Stimulated activated CD8-positive, alpha-beta memory T cell treated with anti-CD3 and anti-CD28 coated beads, Interleukin-15, amount 100 ng/mL, for 48 hours (primary cell): Measurements from ENCODE around the gene SPAG17.

Experiments
- DNase-seq, 2 donors: peaks; one replicate each; pipeline ENCODE4 v3.0.0-alpha.2; 2020; ENCODE audit warnings: low read depth in 2 of 2

SPAG17 gene

DNA sequence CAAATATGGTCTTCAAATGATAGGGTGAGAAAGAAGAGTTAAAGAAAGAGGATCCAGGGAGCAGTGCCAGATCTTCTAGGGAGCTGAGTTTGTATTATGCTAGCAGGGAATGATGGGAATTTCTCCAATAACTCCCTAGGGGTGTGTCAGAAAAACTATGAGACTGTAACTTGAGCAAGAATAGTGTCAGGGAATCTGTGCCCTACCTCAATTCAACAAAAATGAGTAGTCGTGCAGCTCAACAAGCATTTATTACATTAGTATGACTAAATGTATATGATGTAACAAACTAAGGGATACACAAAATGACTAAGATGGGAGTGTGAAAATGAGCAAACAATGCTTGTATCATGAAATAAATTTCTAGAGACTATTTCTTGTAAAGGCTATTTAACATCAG is 24.2 kb downstream of the SPAG17 start:
- DNase-seq = no peak

DNA sequence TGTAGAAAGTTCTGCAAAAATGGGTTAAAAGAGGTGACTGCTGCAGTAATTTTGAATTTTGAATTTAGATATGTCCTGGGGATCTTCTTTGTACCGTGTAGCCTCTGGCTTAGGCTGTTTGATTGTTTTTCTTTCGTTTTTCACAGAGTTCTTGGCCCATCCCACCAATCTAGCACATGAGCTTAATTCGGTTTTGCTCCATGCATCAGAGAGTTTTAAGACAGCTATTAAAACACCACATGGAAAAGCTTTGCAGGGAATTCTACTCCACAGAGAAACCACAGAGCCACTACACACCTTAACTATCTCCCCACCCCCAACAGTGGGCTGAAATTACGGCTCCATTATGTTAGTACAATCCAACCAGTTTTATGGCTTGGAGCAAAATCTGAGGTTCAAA is 25.5 kb downstream of the SPAG17 start:
- no peak for DNase-seq

DNA sequence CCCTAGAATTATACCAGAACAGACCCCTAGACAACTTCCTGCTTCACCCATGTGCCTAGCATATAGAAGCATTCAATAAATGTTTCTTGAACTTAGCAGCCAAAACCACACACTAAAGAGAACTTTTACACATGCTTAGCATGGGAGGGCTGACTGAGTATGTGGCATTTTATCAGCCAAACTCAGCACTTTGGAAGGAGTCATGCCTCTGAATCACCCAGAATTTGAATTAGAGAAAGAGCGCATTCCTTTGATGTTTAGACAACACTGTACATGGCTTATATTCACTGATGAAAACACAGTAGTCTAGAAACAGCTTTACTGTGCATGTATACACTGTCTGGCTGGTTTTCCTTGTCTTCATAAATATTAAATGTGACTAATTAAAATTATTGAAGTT is 26.1 kb downstream of the SPAG17 start:
- no peak for DNase-seq

DNA sequence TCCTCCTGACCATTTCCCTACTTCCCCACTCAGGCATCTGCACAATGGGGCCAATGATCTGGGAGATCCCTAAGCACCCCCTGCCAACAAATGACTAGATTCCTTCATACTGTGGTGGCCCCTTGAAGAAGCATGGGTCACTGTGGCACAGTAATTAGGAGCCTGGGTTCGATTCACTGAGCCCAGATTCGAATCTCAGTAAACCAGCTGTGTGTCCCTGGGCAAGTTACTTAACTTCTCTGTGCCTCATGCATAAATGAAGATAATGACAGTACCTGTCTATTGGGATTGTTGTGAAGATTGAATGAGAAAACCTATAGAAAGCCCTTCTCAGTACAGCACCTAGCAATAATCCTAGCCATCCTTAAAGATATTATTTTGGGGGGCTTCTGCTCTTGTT is 27.5 kb downstream of the SPAG17 start:
- DNase-seq = no peak

DNA sequence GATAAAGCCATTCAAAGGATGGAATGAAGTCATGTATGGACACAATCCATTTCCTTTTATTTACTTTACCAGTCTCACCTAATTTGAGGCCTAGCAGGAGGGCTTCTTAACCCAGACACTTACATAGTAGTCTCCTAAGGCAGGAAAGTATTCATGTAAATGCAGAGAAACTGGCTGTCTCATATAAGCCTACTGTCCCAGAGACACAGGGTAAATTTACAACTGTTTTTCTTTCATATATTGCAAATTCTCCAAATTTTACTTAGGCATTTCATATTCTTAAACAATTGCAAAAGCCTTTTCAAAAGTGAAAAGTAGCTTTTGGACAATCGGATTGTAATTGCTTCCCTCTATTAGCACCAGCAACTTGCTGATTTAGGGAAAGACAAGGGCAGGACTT is 29.9 kb downstream of the SPAG17 start:
- DNase-seq = no peak

DNA sequence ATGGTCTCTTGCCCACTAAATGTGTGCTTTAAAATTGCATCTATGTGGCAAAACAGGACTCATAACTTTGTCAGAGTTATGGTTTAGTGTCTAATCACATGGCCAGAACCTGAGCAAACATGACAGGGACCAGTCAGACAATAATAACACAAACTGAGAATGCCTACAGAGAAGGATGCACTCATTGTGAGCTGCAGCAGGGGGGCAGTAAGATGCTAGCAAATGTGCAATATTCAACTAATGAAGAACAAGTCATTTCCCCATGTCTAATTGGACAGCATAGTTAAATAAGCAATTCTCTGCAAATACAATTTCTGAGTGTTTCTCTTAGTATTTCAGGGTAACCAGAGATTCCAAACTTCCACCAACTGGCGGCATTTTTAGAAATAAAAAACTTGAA is 30.8 kb downstream of the SPAG17 start:
- no peak for DNase-seq

DNA sequence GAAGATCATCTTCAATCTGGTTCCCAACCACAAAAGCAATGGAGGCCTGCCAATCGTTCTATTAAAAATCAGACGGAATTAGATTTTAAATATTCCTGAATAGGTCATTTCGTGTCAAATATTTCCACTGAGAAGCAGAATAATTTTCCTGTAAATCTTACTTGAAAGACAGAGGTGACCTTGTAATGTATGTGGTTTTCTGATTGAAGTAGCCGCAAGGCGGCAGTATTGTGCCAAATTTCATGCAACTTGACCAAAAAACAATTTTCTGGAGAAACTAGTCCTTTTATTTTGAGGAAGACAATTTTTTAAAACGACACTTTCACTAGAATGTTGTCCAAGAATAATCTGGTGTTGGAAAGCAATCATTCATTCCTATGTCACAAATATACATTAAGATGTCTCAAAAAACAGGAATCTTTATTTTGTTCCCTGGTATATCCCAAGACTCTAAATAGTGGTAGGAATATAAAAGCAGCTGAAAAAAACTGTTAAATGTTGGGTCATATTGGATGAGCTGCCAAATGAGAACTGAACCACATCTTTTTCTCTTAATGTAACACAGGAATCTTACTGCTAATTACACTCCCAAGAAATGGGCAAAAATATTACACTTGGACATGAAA is 33.6 kb downstream of the SPAG17 start:
- no peak for DNase-seq

DNA sequence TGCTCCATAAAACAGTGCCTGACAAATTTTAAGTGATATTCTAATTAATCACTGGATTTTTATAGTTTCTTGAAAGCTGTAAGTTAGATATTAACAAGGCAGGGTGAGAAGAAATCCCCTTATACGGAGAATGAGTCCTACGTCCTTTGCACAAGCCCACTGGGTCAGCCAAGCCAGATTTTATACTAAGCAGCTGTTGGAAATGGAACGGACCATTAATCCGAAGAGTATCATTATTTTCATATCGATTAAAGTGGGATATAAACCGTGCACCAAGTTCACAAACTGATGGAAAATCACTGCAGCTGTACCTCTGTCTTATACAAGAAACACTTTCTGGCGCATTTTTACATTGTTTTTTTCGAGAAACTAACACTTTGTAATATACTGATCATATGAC is 35.2 kb downstream of the SPAG17 start:
- no peak for DNase-seq

DNA sequence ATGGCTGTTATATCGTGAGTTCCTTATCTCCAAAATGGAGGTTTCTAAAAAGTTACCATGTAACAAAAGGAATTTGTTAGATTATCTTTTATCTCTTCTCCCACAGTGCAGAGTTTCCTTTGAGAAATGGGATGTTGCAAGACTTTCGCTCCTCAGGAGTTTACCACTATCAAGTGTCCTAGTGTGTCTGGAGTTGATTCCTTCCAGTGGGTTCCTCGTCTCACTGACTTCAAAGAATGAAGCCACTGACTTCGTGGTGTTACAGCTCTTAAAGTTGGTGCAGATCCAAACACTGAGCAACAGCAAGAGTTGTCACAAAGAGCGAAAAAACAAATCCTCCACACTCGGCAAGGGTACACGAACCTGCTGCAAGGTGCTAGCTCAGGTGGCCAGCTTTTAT is 37.0 kb downstream of the SPAG17 start:
- DNase-seq = no peak

DNA sequence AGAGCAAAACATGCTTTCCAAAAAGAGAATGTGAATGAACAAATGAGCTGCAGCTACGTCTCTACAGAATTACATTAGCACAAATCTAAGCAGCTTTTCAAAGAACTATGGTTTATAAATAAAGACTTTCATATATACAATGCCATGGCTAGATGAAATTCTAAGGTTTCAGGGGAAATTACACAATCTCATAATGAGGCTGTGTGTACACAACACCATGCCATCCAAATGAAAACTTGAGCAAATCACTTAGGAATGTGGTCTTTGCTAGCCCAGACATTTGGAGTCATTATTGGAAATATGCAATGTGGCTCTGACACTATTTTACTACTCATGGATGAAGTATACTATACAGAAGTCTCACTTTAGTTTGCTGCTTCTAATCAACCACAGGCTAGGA is 37.5 kb downstream of the SPAG17 start:
- no peak for DNase-seq

DNA sequence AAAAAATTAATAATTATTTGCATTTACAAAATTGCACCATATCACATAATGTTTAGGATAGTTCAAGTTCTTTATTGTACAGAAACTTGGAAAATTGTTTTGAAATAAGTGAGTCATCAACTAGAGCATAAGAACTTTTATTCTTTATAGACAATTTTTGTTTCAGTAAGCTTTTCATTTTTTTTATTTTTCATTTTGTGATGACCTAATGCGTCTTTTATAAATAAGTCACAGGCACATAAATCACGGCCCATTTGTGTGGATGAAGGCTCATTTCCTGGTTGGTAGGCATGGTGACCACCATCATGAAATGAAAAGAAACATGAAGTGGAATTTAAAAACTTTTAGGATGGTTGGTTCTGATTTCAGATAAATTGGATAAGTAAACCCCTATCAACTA is 39.3 kb downstream of the SPAG17 start:
- no peak for DNase-seq

DNA sequence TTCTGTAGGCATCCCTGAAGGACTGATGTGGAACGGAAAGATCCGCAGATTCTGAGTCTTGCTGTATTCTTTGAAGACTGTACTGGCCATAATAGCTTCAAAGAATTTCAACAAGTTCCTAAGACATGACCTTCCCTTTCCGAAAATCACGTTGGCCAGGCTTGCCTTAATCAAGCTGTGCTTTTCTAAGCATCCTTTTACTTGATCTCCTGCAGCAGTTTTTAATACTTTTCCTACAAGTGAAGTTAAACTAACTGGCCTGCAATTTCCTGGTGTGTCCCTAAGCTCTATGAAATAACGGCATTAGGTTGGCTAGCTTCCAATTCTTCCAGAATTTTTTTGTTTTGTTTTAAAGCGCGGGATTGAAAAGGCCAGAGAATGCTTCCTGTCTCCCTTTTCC is 40.3 kb downstream of the SPAG17 start:
- no peak for DNase-seq

DNA sequence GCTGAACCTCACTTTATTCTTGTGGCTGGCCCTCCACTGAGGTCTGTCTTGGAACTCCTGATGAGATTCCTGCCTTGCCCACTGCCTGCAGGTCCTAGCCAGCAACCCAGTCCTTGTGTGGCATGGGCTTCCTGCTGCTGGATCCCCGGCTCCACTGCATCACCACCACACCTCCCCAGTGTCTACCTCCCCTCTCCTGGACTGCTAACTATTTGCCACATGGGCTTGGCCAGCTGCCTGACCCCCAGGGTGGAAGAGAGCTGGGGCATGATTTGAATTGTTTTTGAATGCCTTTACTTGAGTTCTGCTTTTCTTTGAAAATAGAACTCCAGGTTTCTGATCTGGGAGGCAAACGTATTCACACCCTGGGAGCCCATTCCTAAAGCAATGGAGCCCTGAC is 41.2 kb downstream of the SPAG17 start:
- DNase-seq = no peak

DNA sequence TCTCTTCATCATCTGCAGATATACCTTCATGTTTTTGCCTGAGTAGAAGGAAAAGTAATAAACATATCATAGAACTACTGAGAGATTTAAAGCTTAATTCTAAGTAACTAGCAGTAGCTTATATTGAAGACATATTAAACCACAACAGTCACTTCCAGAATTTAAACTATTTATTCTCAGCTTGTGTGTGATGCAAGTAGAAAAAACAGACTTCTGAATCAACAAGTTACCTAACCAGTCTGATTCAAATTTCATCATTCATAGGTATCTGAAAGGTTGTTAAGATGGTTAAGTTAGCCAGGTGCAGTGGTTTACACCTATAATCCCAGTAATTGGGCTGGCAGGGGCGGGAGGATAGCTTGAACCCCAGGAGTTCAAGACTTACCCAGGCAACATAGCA is 41.9 kb downstream of the SPAG17 start:
- no peak for DNase-seq

DNA sequence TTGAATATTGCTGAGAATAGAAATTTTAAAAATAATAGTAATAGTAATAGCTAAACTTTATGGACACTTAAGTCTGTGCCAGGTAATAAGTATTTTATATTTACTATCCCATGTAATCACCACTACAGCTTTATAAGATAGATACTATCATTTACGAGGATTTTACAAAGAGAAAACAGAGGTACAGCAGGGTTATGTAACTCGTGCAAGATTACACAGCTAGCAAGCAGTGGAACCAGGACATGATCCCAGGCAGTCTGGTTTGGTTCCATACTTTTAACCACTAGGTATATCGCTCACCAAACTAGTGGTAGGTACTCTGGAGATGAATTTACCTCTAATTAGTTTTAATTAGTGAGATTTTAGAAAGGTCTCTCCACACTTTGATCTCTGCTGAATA is 42.5 kb downstream of the SPAG17 start:
- no peak for DNase-seq

DNA sequence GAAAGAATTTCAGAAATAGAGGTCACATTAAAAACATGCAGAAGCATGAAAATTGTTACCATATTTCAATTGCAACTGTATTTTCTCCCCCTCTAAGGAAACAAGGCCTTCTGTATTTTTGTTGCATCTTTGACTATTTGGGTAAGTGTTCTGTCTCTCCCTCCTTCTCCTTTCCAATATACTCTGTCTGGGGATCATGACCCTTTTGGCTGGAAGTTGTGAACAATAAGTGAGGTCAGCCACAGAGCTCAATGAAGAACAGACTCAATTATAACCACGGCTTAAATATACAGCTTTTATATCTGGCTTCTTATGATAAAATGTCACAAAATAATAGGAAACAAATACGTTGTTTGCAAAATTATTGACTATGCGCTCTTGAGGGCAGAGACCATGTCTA is 47.1 kb downstream of the SPAG17 start:
- DNase-seq = no peak

DNA sequence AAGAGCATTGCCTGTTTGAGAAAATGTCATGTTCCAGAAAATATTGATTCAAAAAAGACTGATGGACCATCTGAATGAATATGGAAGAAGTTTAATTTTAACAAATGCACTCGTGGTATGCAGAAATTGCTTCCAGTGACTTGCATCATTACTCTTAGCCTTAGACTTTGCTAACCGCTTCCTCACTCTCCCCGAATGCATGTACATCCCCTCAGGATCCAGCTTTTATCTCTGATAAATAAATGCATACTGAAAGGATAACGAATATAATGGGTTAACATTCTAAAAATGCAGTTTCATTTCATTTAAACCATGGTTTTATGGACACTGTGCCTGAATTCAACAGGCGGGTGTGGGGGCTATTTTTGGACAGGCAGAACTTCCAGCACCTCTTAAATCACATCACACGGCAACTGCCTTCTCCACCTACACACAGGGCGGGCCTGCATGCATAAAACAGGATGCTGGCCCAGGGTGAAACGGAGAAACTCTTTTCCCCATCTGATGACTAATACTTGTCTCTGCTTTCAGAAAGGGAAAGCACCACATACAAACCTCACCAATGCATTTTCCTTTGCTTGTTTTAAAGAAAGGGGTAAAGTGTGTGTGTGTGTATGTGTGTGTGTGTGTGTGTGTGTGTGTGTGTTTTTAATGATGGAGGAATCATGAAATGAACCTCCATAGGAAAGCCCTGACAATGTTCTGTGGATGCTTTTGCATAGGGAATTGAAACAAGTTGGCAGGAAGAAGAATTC is 48.7 kb downstream of the SPAG17 start:
- peak in 1 of 2 donors; percentile 23 for DNase-seq

DNA sequence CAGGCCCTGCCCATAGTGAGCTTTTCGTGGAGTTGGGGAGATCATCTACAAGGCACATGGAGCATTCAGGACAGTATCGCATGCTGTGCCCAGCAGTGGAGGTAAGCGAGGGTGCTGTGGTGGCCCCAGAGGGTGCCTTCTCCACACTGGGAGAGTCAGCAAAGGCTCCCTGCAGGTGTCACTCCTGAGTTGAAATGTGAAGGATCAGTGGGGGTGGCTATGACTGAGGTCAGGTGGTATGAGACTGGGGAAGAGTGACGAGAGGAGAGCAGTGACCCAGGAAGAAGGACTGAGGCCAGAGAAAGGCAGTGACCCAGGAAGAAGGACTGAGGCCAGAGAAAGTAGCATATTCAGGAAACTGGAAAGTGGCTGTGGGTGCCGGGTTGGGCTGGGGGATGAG is 53.0 kb downstream of the SPAG17 start:
- no peak for DNase-seq

DNA sequence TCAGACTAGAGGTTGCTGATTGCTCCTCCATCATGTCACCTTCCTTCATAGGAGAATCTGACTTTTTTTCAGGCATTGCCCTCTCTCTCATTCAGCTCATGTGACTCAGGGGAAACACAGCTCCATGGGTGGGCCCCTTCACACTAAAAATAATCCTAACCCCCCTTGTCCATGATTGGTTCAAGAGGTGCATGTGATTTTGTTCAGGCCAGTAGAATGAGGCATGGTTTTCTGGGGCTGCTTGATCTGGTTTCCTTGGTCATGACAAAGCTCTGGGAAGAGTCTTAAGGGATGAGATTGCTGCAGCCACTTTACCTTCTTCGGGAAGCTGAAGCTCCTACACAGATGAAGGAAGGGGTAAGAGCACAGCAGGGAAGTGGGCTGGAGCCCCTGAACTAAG is 56.3 kb downstream of the SPAG17 start:
- DNase-seq = no peak

DNA sequence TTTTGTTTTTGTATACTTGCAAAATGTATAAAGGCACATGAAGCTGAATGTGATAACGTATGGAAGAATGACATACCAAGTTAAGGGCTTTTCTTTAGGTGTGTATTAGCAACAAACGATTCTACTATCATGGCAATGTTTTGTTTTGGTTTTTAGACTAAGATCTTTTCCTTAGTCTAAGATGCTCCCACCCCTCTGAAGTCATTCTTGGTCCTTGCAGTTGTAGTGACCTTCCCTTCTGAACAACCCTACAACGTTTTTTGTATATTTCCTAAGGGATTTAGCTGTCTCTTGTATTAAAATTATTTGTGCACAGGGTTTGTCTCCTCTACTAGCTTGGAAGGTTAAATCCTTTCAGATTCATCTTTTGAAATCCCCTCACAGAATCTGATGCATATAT is 61.0 kb downstream of the SPAG17 start:
- no peak for DNase-seq

DNA sequence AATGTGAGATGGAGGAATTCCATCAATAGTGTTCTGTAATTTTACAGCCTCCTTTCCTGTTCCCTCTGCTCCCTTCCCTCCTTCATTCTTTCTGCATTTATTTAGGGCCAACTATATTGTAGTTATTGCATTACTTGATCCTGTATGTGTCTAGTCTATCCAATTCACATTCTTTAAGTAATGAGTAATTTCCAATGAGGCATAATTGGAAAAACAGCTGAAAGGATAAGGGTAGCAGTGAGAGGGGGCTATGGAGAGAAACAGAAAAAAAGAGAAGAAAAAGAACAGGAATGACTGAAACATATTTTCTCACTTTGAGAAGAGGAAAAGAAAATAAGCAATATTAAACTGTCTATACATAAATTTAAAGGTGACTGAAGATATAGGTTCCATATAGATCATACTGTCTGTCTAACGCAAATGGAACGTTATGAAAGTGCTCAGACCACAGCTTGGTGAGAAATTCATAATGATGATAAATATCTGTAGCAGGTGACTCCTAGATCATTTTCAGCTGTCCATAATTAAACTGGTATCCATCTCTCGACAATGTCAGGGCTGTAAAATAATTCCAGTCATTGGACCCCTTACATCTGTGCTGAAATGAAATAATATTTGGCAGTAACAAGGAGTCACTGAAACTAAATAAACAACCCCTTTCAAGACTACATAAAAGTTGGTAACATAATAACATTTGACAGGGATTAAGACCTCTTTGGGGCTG is 61.8 kb downstream of the SPAG17 start:
- no peak for DNase-seq

DNA sequence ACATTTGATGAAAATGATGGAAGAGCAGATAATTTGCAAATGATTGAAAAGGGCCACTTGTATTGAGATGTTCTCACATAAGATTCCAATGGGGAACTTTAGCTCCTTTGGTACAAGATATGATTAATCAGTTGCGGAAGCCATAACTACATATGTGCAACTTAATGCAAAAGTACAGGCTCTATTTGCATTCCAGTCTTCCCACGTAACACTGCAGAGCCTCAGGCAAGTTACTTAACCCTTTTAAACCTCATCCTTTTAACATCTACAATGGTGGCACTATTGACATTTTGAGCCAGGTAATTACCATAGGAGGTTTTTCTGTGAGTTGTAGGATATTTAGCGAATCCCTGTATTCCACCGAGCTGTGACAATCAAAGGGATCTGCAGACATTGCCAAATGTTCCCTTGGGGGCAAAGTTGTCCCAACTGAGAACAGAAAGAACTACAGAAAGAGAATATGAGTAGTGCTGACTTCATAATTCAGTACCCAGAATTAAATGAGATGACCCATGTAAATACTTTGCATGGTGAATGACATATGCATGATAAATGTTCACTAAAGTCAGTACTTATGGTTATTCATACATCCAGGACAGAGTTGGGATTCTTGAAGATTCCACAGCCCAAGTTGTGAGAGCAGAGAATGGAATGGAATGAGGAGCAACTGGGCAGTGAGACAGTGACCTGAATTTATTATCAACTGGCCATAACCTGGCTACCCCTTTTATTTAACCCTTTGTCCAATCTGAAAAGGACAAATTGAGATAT is 62.6 kb downstream of the SPAG17 start:
- DNase-seq = no peak
